ENCODE measurements around the gene HDAC4.

Gene HDAC4

DNA sequence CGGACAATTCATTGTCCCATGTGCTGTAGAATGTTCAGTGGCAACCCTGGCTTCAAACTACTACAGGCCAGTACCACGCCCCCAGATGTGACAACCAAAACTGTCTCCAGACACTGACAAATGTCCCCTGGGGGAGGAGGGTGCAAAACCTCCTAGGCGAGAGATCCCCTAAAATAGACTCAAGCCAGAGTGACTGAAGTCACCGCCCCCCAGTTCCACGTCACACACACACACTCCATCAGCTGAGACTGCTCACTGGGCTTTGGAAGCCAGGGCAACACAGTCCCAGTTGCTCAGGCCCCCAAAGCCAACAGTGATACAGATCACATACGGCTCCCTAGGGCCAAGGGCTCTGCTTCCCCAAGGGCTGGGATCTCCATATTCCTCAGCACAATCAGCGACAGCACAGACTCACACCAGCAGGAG is 19.1 kb downstream of the HDAC4 start:
- DNase-seq, result no peak

DNA sequence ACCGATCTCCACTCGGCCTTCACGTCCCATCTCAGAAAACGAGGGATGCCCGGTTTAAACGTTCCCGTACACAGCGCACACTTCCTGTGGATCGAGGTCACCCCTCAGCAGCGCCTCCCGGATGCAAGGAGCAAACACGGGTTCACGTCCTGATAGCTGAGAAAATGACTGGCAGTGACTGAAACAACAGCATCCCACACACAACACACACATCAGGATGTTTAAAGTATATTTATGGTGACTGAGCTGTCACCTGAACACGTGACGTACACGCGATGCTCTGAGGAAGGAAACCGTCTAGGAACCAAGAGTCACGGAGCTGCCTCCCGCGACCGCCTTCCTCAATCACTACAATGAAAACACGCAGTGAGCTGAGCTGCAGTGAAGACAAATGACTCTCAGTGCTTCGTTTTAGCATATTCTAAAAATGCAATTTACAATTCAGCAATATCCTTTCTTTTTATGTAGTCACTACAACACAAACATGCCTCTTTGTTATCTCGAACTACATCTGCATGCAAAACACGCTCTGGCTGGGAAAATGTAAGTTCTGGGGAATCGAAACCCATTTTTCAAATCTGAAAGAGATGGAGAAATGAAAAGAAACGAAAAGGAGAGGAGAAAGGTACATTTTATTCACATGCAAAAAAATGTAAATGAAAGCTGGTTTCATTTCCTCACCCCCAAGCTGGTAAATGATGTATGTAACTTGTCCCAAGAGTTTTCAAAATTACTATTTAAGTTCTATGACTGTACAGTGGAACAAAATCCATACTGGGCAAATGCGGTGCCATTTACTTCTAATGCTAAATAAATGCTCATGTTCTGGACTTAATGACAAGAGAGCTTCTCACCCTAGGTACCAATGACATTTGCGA is 19.8 kb downstream of the HDAC4 start:
- DNase-seq, result no peak

DNA sequence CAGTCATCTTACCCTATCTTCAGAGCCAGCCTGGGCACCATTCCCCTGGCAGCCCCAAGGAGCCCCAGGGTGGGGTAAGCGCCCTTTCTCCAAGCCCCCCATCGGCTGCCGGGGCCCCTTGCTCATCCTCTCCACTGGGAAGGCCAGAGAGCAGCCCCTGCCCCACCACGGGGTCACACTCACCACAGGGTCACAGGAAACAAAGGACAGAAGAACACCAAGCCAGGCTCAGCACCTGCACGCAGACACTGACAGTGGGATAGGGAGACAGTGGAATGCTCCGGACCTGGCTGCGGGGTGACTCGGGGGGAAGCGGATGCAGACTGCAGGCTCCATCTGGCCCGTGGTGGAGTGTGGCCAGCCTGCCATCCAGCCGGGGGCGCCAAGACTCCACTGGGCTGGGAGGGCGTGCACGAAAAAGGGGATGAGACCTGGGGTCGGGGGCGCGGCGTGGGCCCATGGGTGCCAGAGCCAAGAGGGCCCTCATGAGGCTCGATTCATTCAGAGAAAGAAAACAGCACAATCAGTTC is 21.1 kb downstream of the HDAC4 start:
- DNase-seq, result no peak

DNA sequence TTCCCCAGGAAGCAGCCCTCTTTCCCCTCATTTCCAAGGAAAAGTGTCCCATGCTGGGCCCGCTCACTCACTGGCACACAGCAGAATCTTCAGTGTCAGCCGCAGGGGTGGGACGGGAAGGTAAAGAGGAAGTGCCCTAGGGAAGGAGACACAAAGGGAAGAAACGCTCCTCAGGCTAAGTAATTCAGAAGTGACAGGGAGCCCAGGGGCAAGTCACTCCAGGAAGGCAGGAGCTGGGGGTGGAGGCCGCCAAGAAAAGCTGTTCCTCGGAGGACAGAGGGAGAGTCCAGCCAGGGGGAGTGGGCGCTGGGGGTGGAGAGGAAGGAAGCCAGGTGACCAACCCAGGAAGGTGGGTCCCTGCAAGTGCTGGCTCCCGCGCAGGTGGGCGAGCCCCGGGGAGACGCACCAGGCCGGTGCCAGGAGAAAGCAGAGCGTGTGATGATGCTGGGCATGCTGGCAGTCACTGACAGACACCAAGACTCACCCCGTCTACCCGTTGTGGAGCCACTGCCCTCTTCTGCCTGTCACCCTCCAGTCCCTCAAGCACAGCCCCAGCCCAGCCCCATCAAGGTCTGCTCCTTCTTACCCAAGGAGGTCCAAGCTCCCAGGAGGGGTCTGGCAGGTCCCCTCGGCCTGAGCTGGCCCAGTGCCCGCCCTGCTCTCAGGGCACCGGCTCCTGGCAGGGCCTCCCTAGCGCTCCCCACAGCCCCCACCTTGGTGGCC is 21.7 kb downstream of the HDAC4 start:
- no peak for DNase-seq

DNA sequence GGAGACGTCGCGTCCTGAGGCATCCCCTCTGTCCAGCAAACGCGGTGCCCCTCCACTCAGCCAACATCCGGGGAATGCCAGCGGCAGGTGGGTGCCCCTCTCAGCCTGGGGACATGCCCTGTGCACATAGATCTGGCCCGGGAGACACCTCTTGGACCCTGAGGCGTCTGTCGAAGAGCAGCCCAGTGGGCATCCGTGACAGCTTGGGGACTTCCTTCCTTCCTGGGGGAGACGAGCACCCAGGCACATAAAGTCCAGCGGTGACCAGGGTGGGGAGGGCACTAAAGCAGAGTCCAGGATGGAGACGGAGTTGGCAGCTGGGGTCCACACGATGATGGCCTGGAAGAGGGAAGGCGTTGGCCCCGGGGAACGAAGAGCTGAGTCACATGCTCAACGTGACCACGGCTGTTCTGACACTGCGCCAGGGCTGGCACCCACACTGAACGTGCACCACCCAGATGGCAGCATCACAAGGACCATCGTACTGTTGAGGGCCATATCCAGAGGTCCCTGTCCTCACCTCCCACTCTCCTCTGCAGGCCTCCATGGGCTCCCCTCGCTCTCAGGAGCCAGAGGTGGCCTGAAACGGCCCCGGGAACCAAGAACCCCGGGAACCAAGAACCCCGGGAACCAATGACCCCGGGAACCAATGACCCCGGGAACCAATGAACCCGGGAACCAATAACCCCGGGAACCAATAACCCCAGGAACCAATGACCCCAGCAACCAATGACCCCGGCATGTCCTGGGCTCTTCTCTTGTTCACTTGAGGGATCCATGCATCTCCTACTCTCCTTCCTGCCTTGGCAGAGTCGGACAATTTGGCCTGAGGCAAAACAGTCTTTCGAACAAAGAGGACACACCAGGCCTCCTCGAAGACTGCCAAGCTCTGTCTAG is 22.6 kb downstream of the HDAC4 start:
- no peak for DNase-seq

DNA sequence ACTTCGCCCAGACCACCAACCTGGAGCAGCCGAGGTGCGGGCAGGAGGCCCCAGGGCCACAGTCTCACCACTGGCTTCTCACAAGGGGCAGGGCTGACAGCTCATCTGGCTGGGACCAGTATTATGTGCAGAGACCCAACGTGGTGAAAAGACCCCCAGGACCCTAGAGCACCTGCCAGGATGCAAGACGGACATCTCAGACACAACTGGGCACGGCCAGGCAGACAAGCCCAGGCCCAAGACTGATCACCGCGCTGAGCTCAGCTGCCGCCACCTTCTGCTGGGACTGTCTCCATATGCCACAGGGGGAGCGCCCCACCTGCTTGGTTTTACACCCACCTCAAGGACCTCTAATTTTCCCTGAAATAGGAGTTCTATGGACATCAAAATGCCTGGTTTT is 23.2 kb downstream of the HDAC4 start:
- DNase-seq, result no peak

DNA sequence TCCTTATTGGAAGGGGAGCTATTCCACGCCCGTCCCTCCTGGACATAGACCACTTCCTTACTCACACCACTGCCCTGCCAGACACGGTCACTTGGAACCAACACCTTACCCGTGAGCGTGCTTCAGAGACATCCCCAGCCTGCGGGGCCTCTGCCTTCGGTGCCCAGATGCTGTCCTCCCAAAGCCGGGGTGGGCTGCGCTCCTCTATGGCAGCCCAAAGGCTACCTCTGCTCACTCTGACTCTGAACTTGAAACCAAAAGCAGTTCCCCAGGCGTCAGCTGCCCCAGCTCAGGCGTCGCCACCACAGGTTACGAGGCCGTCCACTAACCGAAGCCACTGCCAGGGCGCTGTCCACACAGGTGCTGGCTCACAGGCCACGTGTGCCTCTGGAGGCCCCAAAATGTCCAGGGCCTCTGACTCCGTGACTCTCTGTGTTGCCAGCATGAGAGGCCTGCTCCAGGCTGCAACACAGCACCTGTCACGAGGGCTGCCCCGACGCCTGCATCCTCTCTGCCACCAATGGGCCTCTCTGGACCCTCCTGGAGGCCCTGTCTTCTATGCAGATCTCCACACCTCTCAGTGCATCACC is 23.8 kb downstream of the HDAC4 start:
- no peak for DNase-seq

DNA sequence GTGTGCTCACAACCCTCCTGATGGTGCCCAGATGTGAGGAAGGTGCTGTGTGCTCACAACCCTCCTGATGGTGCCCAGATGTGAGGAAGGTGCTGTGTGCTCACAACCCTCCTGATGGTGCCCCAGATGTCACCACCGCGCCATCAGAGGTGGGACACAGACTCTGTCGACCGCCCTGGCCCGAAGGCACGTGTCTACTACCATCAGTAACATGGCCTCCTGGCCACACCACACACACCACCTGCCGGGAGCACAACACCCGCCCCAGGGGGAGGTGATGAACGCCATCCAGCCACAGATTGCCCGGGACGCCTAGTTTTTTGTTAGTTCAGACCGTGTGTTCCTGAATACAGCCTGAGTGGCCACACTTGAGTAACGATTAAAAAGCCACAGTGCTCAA is 24.5 kb downstream of the HDAC4 start:
- DNase-seq, result no peak

DNA sequence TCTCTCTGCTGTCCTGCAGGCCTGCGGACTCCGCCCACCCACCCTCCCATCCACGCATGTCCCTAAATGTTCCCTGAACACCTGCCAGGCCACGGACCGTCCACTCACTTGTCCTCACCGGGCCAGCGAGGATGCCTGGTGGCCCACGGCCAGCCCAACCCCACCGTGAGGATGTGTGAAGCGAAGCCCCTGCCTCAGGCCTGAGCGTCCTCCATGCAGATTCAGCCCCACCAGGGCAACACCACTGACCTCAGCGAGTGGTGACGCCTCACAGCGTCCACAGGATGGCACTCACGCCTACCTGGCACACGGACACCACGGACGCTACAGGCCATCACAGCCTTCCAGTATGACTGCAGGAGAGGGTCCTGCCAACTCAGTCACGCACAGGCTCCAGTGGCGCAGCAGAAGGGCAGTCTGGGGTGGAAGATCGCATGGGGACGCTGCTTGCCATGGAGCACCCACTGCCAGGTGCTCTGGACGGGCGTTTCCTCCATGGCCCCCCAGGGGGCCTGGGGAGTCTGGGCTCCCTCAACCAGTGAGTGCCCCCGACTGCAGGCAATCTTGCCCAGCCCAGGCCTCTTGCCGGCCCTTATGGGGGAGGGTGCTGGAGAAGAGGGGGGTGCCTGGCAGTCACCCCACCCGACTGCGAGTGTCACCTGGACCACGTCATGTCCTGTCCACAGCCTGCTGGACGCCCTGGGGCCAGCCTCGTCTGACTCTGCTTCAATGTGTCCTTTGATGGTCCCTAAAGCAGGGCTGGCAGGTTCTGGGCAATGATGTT is 25.4 kb downstream of the HDAC4 start:
- DNase-seq, result peak; percentile 16

DNA sequence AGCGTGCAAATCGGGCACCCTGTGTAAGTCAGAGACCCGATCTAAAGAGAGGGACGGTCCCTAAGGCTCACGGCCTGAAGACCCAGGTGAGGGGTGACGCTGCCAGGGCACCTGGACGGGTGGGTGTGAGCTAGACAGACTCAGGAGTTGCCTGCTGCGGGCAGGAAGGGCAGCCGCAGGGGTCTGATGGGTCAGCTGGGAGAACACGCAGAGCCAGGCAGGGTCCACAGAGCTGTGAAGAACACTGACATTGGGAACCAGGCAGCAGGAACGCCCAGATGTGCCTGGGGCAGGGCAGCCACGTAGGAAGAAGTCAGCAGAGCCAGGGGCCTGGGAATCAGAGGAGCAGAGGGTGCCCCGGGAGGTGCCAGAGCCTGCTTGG is 25.9 kb downstream of the HDAC4 start:
- no peak for DNase-seq

DNA sequence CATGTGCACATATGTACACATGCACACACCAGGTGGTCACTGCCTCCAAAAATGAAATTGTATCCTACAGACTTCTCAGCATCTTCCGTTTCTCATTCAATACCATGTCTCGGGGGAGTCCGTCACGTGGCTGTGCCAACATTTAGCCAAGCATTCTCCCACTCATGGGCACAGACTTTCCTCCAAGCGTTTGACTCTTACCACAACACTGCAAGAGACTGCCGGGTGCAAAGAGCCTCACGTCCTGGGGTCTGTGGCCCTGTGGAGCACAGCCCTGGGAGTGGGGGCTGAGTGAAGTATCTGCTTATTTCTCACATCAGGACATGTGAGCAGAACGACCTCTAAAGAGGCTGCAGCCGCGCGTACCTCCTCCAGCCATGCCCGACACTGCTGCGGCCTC is 28.0 kb downstream of the HDAC4 start:
- peak; percentile 4 for DNase-seq

DNA sequence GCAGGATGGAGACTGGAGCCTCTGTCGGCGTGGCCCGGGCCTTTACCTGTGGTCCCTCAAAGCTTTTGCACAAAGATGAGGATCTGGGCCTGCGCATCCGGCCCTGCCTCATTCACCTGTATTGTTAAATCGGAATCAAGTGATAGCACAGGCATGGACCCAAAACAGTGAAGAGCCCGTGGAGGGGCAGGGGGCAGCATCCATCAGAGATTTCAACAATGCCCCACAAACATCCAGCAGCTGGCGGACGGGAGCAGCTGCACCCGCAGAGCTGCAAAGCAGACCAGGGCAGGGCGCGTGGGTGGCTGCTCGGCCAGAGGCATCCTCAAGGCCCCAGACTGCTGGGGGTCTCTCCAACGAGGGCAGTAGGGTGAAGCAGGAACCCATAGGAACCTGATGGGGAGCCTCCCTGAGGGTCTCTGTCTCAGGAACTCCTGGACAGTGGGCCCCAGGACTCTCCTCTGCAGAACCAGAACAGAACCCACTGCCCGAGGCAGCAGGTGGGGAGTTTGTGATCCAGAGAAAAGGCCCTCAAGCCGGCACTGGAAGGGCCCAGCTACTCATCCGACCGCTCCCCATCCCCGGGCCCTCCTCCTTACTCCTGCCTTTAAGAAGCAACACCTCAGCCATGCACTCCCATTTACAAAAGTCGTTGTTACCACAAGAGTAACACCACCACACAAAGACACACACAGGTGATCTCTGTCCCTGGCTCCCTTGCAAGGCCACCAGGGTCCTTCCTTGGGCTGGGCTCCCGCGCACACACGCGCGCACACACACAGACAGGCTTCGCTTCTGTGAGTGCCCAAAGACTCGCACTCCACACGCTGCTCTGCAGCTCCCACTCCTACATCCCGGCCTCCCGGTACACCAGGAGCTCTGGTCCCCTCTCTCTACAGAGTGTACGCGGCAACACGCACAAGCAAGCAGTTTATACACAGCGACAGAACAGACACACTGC is 28.8 kb downstream of the HDAC4 start:
- peak; percentile 28 for DNase-seq

DNA sequence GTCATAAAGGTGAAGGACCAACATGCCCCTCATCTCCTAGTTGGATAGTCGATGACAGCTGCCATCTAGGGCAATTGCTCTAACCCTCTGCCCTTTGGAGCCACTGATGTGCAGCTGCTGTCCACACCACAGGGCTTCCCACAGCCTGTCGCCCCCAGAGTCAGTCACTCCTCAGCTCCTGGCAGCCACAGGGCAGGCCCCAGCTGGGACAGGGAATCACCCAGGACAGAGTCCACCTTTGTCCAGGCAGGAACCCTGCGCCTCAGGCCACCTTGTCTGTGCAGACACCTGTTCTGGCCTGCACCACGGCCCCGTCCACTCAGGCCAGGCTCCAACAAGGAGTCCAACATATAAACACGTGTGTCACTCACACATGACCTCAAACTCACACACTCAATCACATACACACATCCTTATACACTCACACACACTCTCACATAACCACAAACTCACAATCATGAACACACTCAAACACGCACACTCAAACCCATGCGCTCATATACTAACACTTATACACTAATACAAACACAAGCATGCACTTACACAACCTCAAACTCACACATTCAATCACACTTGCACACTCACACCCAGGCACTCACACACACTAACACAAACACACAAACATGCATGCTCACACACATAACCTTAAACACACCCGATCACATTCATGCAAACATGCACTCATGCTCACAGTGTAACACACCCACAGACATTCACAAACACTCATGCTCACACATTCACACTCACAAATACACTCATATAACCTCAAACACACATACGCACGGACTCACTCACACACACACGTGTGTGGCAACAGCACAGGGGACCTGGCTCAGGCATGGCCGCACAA is 29.7 kb downstream of the HDAC4 start:
- DNase-seq, result no peak

DNA sequence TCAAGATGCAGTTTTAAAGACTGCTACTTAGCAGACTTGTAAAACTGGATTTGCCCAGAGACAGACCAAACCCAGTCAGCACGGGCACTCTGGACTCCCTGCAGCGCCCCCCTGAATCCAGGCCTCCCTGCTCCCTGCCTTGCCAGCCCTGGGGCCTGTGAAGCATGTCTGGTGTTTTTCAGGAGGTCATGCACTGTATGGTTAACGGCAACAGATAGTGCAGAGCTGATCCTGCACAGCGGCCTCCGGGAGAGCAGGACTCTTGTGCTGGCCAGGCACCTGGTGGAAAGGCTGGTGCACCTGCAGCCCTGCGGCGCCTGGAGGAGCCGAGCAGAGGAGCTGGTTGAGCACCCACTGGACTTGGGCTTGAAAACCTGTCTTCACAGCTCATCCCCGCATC is 30.4 kb downstream of the HDAC4 start:
- DNase-seq, result no peak

DNA sequence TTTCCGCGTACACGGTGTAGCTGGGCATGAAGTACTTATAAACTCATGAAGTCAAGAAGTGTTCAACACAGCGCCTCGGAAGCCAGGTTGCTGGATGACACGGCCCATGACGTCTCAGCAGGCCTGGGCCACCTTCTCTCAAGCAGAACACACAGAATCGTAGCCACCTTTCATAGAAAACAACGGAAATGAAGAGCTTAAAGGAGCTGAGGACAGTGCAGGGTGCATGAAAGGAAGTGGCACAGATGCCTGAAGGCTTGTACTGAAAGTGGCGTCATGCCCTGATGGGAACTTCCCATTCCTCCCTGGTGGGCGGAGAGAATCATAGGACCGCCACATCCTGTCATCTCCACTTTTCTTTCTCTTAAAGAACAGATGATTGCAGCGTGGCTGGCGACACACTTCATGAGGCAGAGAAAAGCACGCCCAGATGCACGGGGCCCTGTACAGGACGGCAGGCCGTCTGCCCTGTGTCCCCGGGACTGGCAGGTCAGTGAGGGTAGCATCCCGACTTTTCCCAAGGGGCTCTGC is 31.1 kb downstream of the HDAC4 start:
- DNase-seq, result no peak

DNA sequence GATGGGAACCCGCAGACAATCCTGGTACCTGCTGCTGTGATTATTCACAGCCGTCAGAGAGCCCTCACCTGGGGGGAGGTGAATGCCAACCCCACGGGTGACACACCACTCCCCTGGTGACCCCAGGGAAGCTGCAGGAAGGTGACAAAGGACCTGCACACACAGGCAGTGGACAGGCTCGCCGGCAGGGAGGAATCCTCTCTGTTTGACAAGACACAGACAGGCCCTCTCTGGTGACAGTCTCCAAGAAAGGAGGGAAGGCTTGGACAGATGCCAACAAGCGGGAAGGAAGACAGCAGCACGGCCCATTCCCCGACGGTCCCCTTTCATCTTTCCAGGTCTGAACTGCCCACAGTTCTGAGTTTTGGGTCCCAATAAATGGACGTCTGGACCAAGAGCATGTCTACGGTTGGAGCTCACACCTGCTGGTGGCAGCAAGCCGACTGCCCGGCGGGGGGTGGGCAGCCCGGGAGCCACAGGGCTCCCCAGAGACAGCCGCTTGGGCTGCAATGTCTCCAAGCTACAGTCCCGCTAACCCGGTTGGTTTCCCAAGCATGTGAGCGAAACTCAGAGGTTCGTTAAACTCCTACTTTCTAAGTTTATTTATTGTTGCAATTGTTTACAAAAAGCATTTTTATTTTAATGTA is 31.8 kb downstream of the HDAC4 start:
- DNase-seq, result no peak

DNA sequence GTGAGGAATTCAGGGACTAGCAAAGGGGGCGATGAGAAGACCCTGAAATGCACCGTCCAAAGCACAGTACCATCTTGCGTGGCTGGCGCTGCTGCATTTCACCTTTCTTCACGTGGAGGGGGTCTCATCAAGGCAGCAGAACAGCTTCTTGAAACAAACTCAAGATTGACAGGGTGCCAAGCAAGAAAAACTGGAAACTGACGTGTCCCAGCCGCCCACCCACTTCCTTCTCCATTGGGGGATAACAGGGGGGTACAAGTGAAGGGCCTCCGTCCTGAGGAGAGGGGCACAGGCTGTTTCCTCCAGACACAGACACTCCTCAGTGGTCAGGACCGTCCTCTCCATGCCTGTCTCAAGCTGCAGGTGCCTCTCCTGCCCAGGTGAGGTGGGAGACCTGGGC is 32.5 kb downstream of the HDAC4 start:
- DNase-seq, result no peak

DNA sequence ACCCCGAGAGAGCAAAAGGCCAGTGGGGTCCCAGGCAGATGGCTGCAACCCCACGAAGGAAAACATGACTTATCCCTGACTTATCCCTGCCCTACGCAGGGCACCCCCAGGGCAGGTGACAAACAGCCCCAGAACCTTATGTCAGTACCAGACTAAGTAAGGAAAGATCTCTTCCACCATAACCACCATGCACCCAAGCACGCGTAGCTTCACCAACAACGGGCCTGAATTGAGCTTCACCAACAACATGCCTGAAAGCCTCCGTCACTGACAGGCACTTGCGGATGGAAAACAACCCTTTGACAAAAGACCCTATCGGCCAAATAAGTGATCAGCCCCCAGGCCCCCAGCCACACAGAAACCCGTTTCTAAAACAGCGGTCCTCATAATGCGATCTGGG is 34.1 kb downstream of the HDAC4 start:
- DNase-seq, result no peak

All from right hindlimb (tissue), 1 donor.